ENCODE measurements around the gene NKTR.

NKTR gene

GRCh38 chr3:42662813-42663535, 62.5 kb downstream of the NKTR start:
- no peak for DNase-seq (ENCODE audit: low read depth)

- no peak for DNase-seq (ENCODE audit: low read depth)
Observed at GRCh38 chr3:42663581-42664437, 63.3 kb downstream of the NKTR start.

GRCh38 chr3:42664438-42664803, 63.9 kb downstream of the NKTR start:
- DNase-seq (ENCODE audit: low read depth) = no peak

- DNase-seq (ENCODE audit: low read depth) = no peak
Observed at GRCh38 chr3:42665050-42665878, 64.8 kb downstream of the NKTR start.

- no peak for DNase-seq (ENCODE audit: low read depth)
Observed at GRCh38 chr3:42666022-42666421, 65.5 kb downstream of the NKTR start.

GRCh38 chr3:42666577-42666998, 66.1 kb downstream of the NKTR start:
- no peak for DNase-seq (ENCODE audit: low read depth)

GRCh38 chr3:42667096-42667522, 66.6 kb downstream of the NKTR start:
- DNase-seq (ENCODE audit: low read depth) = no peak

- no peak for DNase-seq (ENCODE audit: low read depth)
Observed at GRCh38 chr3:42667523-42668412, 67.3 kb downstream of the NKTR start.

- no peak for DNase-seq (ENCODE audit: low read depth)
Observed at GRCh38 chr3:42668413-42668760, 67.9 kb downstream of the NKTR start.

- DNase-seq (ENCODE audit: low read depth) = no peak
Observed at GRCh38 chr3:42668793-42669217, 68.3 kb downstream of the NKTR start.

GRCh38 chr3:42670051-42670576, 69.6 kb downstream of the NKTR start:
- DNase-seq (ENCODE audit: low read depth) = no peak

- no peak for DNase-seq (ENCODE audit: low read depth)
Observed at GRCh38 chr3:42670670-42671069, 70.2 kb downstream of the NKTR start.

- no peak for DNase-seq (ENCODE audit: low read depth)
Observed at GRCh38 chr3:42672515-42672914, 72.0 kb downstream of the NKTR start.

GRCh38 chr3:42673082-42673481, 72.6 kb downstream of the NKTR start:
- no peak for DNase-seq (ENCODE audit: low read depth)

- DNase-seq (ENCODE audit: low read depth) = no peak
Observed at GRCh38 chr3:42674146-42674545, 73.7 kb downstream of the NKTR start.

- DNase-seq (ENCODE audit: low read depth) = no peak
Observed at GRCh38 chr3:42675909-42676308, 75.4 kb downstream of the NKTR start.

- DNase-seq (ENCODE audit: low read depth) = no peak
Observed at GRCh38 chr3:42678447-42678846, 78.0 kb downstream of the NKTR start.

GRCh38 chr3:42680271-42680670, 79.8 kb downstream of the NKTR start:
- no peak for DNase-seq (ENCODE audit: low read depth)

- DNase-seq (ENCODE audit: low read depth) = no peak
Observed at GRCh38 chr3:42680806-42681205, 80.3 kb downstream of the NKTR start.

GRCh38 chr3:42681361-42682038, 81.0 kb downstream of the NKTR start:
- no peak for DNase-seq (ENCODE audit: low read depth)

Data from stimulated activated CD8-positive, alpha-beta memory T cell treated with anti-CD3 and anti-CD28 coated beads, Interleukin-7, amount 100 ng/mL, for 24 hours (primary cell).